IgD-negative memory B cell (primary cell): Measurements from ENCODE around the gene APAF1. TPM values are rescaled to one million over a fixed set of nuclear protein-coding genes. Genes with fewer than 3 reads are reported as not detected.

ENCODE experiments used
- polyA plus RNA-seq: library from polyadenylated mRNA; unstranded; fragments of 300-500 nt; fragmentation: Illumina TruSeq; gene quantifications from one replicate; pipeline ENCODE4 v1.2.3, GENCODE V29; 2021

Gene APAF1
- polyA plus RNA-seq, 1 donor from 2014 or later, result 10.6 TPM

Other genes starting within 250 kb of the APAF1 start
- 63.7 TPM for gene TMPO, start 129.7 kb upstream of the APAF1 start, polyA plus RNA-seq
- 232 TPM for gene SLC25A3, start 51.6 kb upstream of the APAF1 start, polyA plus RNA-seq
- gene IKBIP, start 502 bp upstream of the APAF1 start, polyA plus RNA-seq, result 9.7 TPM